ENCODE measurements around the gene BST1. TPM values are rescaled to one million over a fixed set of nuclear protein-coding genes. Genes with fewer than 3 reads are reported as not detected.
"Not testable (repeated sequence)": the region's sequence is repeated elsewhere in the genome, so short reads cannot be mapped to it uniquely, and the experiment has no call there.

The BST1 gene
- total RNA-seq, 2 donors from 2014 or later = 8.7 to 11.0 TPM

DNA sequence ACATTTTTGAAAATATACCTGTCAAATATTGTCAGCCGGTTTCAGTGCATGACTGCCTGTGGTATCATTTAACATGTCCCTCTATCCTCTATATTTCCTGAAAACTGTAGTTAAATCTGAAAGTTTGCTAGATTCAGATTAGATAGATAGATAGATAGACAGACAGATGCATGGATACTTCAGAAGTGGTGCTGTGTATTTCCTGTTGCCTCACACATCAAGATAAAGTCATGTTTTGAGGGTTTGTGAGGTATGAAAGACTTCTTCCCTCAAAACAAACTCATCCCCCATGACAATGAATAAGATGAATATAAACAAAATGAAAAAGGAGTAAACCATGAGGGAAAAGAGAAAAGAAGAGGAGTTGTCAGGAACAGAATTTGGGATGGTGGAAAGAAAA, 6.0 kb upstream of the BST1 start:
- ATAC-seq (no peak), DNase-seq (no peak)
- intact Hi-C loops (cut with DNase I) = no loop called here

DNA sequence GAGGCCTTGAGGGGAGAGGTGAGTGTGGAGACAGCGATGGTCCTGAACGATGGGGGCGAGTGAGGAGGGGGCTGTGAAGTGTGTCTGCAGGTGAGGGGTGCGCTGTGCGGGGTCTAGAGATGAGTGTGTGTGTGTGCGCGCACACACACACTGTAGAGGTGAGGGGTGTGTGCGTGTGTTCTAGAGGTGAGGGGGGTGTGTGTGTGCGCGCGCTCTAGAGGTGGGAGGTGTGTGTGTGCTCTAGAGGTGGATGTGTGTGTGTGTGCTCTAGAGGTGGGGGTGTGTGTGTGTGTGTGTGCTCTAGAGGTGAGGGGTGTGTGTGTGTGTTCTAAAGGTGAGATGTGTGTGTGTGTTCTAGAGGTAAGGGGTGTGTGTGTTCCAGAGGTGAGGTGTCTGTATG, 574 bp downstream of the BST1 start:
- intact Hi-C loops (cut with DNase I) = no loop called here
- DNase-seq (no peak), ATAC-seq (peak in 1 of 2 donors; percentile 26)

DNA sequence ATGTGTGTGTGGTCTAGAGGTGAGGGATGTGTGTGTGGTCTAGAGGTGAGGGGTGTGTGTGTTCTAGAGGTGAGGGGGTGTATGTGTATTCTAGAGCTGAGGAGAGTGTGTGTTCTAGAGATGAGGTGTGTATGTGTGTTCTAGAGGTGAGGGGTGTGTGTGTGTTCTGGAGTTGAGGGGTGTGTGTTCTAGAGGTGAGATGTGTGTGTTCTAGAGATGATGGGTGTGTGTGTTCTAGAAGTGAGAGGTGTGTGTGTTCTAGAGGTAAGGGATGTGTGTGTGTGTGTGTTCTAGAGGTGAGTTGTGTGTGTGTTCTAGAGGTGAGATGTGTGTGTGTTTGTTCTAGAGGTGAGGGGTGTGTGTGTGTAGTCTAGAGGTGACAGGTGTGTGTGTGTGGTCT, 1.3 kb downstream of the BST1 start:
- ATAC-seq (no peak), DNase-seq (no peak)
- intact Hi-C loops (cut with DNase I) = no loop called here

DNA sequence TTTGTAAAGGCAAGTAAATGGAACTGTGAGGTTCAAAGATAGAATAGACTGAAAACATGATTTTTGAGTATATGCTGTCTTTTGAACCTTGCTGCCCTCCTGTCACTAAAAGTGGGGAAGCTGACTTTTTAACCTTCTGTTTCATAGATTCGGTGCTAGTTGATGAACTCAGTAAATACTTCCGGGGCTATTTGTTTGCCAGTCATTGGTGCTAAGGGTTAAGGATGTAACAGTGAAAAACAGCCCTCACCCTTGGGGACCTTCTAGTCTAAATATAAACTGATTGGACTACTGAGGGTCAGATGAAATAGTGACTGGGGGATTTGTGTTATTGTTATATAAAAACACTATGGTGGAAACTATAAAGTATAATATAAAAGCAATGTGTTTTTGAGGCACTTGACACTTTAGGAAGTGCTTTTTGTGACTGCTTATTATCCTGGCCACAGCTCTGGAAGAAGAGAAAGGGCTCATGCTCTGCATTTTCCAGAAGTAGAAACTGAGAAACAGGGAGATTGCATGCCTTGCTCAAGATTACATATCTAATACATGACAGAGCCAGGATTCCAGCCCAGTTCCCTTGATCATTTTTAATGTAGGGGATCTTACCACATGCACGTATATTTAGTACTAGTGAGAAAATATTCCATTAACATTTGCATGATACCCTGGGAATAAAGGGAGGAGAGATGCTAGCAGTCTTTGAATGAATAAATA, 3.9 kb downstream of the BST1 start:
- ATAC-seq (no peak), DNase-seq (no peak)
- intact Hi-C loops (cut with DNase I) = no loop called here

DNA sequence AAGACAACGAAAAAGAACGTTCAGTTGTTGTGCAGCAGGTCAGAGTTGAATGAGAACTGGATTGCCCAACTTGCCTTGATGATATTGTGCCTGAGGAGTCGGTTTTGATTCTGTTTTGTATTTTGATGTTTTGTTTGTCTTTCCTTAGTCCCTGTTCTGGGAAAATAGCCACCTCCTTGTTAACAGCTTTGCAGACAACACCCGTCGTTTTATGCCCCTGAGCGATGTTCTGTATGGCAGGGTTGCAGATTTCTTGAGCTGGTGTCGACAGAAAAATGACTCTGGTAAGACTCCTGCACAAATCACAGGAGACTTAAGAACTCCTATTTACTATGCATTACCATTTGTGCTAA, 4.5 kb downstream of the BST1 start:
- intact Hi-C loops (cut with DNase I) = no loop called here
- DNase-seq (no peak), ATAC-seq (no peak)

DNA sequence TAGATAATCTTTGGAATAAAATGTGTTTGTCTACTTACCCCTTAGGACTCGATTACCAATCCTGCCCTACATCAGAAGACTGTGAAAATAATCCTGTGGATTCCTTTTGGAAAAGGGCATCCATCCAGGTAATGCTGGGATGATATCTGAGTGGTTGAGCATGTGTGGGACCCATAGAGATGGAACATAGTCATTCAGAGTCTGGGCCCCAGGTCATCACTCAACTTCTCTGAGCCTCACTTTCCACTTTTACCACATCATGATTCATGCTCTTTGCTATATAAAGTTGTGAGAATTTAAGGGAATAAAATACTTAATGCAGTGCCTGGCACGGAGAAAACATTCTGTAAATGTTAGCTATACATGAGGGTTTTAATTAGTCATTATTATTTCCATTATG, 8.9 kb downstream of the BST1 start:
- DNase-seq (no peak), ATAC-seq (no peak)
- intact Hi-C loops (cut with DNase I) = no loop called here

DNA sequence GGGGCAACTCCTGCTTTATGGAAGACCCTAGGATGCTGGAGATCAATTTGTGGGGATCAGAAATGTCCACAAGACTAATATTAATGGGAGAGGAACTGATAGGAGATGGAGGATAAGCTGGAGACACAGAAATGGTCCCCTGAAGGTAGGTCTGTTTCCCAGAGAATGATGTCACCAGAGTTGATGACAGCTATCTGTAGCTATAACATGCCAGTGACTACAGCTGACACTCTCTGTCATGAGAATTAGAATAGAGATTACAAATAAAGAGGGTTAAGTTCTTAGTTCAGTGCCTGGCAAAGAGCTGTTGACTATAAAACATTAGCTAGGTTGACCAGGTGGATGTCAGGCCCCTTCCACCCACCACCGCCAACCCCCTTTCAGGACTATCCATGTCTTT, 9.3 kb downstream of the BST1 start:
- intact Hi-C loops (cut with DNase I) = no loop called here
- DNase-seq = no peak
- ATAC-seq = no peak

DNA sequence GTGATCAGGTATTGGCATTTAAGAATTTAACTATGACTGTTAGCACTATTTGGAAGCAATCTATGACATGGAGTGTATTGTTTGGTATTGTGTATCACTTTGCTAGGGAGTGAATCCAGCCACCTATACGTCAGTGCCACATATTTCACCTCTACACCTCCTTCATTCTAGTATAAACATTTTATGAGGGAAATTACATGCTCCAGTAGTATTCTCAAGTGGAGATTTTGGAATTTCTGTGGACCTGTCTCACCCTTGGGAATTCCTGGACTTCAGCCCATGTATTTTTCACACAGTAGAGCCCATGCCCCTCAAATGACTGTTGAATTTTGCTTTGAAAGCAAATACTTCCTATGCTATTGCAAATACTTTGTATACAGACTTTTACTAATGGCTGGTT, 11.3 kb downstream of the BST1 start:
- DNase-seq = no peak
- intact Hi-C loops (cut with DNase I) = no loop called here
- no peak for ATAC-seq

DNA sequence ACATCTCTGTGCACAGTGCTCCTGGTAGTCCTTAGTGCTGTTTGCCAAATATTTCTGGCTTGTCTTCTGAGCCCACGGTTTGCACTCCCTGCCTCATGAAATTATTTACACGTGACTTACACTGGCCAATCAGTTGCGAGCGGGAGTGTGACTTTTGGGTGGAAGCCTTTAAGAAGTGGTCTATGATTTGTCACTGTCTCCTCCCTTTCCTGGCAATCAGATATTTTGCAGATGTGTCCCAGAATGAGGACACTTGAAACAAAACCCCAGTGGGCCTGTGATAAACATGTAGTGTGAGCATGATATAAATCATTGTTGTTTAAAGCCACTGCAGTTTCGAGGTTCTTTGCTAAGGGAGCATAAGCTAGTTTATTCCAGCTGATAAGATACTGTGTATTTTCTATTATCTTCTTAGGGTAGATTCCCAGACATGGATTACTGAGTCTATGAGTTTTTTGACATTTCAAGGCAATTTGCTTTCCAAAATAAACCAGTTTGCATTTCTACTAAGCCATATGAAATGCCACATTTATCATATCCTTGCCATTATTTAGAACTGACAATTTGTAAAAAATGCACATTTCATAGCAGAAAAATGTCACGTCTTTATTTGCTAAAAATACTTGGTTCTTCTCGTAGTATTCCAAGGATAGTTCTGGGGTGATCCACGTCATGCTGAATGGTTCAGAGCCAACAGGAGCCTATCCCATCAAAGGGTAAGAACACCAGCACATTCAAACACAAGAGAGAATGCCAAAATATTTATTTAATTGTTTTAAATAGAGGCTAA, 12.0 kb downstream of the BST1 start:
- intact Hi-C loops (cut with DNase I) = no loop called here
- ATAC-seq = peak; percentile 58 to 78
- no peak for DNase-seq

DNA sequence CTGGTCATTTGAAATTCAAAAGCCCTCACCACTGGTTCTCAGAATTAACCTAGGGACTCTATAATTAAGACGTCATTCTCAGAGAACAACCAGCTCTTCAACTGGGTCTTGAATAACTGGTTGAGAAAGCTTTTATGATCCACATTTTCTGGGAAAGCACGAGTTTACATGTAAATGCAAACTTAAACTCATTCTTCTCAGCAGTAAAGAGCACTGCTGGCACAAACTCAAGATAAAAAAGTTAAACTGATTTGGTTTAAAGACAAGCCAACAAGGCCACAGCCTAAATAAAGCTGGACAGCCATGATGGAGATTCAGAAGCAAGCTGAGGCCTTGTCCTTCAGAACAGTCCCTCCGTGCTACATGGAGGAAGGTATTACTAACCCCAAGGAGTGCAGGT, 13.2 kb downstream of the BST1 start:
- intact Hi-C loops (cut with DNase I) = no loop called here
- ATAC-seq (no peak), DNase-seq (no peak)

DNA sequence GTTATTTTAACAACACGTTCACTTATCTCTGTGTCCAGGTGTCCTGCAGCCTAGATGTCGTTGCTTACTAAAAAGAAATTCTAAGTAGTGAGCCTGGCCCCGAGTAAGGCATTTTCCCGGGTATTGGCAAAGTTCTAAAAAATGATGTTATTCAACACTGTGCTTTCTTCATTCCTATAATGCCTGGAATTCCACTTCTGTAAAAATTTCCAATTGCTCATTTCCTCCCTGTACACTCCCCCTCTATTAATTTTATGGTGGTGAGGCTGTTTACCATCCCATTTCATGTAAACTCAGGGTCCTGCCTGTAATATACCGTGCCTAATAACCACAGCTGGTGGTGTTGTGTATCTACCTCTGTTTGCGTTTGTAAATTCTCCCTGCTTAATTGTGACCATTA, 14.2 kb downstream of the BST1 start:
- intact Hi-C loops (cut with DNase I) = no loop called here

DNA sequence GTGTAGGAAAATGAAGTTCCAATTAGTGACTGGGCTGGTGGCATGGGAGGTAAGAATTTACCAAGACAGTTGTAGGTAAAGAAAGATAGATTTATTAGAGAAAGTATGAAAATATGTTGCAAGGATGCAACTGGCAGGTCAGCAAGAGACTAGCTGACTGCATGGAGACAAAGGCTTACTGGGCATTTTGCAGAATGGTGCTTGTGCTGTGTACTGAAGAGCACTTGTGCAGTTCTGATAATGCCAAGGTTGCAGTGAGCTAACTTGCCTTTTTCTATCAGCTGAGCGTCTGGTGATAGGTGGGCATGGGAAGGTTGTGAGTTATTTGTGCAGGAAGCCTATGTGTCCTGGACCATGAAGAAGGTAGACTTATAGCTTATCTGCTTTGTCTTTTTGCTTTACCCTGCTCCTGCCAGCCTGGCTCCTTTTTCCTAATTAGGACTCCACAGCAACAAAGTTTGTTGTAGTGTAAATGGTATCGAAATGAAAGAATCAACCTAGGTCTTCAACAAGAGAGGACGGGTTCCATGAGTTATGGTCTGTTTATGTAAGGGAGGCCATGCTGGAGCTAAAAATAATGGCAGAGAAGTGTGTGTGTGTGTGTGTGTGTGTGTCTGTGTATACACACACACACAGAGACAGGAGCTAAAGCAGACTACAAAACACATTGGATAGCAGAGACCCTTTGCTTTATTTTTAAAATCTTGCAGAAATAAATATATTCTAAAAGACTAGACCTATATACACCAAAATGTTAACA, 15.0 kb downstream of the BST1 start:
- intact Hi-C loops (cut with DNase I) = no loop called here

More for the DNA sequence above, 14.2 kb downstream of the BST1 start:
- ATAC-seq = no peak
- DNase-seq = no peak

DNA sequence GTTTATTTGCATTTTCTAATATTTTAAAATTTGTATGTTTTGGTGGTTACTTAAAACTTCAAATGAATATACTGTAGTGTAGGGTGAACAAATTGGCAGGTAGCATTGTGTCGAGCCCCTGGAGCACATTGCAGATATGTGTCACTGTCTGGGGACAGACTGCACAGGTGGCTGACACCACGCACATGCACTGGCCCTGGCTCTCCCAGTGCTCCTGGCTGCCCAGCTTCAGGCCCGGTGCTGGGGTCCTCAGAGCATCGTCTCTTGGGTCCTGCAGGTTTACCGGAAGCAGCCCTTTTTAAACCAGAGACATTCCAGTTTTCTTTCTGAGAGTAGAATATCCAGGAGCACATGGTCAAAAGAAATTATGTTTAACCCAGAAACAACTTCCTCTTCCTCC, 15.6 kb downstream of the BST1 start:
- ATAC-seq (no peak), DNase-seq (no peak)
- intact Hi-C loops (cut with DNase I) = no loop called here

More for the DNA sequence above, 15.0 kb downstream of the BST1 start:
- DNase-seq = no peak
- ATAC-seq = no peak

DNA sequence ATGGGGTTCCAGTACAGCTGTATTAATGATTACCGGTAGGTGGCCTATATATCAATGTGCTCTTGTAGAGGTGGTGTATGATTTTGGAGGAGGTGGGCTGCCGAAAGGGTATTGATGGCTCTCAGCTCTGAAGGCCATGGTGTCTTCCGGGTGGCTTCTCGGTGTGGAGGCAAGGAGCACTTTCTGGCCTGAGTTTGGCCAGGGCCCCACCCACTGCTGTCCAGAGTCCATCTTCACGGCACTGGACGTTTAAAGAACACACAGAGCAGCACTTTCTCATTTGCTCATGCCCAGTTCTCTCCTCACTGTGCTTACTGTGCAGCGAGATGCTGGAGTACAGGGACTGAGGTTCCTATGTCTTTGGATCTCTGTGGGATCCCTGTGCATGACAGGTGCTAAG, 16.1 kb downstream of the BST1 start:
- no peak for ATAC-seq
- no peak for DNase-seq
- intact Hi-C loops (cut with DNase I) = no loop called here

DNA sequence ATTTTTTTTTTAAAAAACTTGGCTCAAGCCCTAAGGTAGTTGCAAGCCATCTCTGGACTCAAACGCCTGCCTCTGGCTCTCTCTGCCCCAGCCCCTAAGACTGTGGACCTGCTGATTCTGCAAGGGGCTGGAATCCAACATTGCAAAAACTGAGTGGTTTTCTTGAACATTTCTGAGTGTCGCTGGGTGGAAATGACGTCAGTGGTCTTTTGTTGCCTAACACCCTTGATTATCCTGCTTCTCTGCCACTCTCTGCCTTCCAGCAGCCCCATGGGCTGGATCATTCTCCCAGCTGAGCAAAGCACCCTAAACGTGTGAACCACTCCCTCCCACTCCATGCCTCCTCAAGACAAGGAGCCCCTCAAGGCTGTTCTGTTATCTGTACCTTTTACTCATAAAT, 16.6 kb downstream of the BST1 start:
- no peak for DNase-seq
- ATAC-seq = peak in 1 of 2 donors; percentile 11
- intact Hi-C loops (cut with DNase I) = no loop called here

DNA sequence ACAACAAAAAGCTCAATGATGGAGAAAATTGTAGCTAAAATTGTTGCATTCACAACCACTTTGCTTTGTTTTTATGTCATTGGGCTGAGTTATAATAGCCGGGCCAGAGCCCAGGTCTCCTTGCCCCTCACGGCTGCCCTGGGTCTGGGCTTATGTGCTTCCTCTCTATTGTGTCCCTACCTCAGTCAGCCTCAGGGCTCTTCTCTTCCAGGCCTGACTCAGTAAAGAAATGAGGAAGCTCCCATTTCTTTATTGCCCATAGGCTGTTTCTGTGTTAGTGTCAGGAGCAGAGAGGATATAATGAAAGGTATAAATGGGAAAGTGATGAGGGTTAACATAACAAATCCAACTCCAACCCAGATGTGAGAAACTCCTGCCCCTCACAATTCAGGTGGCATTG, 18.0 kb downstream of the BST1 start:
- no peak for DNase-seq
- intact Hi-C loops (cut with DNase I) = no loop called here
- ATAC-seq = no peak

DNA sequence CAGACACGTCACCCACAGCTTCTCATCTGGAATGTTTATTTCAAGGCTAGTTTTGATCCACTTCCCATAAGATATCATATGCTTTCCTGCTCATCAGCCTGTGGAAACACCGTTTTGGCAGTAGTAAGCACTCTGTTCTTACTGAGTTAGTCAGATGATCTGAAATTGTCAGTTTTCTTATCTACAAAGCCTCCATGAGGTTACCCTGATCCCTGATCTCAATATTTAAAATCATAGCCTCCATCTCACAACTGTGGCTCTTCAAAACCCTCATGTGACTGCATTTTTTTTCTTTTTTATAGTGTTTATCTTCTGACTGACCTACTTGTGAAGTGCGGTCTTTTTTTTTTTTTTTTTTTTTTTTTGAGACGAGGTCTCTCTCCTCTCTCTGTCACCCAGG, 22.7 kb downstream of the BST1 start:
- ATAC-seq (peak in 1 of 2 donors; percentile 63), DNase-seq (no peak)
- intact Hi-C loops (cut with DNase I) = no loop called here

DNA sequence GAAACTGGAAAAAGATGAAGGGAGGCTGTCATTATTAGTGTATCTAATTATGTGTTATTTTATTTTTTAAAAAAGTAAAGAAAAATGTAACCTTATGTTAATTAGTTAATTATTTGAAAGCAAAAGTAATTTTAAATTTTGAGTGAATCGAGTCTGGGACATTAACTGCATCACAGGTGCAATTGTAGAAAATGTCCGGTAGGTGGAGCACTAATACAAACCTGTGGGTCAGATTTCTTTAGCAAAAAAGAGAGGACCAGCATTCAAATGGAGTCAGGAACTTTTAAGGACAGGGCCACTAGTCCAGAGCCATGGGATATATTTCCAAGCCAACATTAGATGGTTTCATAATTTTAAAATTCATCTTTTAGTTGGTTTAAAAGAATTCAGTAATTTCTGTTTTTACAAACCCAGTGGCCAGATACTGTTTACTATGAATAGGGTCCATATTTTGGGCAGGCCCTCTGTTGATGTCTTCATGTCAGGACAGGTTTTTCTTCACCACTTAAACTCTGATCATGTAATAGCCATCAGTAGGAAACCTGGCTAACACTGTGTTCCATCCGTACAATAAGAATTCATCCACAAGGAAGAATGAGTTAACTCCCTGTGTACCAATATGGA, 27.2 kb downstream of the BST1 start:
- DNase-seq (no peak), ATAC-seq (peak; percentile 21 to 44)
- intact Hi-C loops (cut with DNase I) = loop anchor here in 1 of 2 donors (5.0 kb wide), 1 partner anchor 227 kb away; no protein-coding TSS in a partner anchor

DNA sequence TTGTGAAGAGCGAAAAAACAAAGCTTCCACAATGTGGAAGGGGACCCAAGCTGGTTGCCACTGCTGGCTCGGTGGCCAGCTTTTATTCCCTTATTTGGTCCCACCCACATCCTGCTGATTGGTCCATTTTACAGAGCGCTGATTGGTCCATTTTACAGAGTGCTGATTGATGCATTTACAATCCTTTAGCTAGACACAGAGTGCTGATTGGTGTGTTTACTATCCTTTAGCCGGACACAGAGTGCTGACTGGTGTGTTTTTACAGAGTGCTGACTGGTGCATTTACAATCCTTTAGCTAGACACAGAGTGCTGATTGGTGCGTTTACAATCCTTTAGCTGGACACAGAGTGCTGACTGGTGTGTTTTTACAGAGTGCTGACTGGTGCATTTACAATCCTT, 30.2 kb downstream of the BST1 start:
- intact Hi-C loops (cut with DNase I) = loop anchor here in 1 of 2 donors (5.0 kb wide), 1 partner anchor 224 kb away; no protein-coding TSS in a partner anchor
- not testable (repeated sequence) for DNase-seq, ATAC-seq

DNA sequence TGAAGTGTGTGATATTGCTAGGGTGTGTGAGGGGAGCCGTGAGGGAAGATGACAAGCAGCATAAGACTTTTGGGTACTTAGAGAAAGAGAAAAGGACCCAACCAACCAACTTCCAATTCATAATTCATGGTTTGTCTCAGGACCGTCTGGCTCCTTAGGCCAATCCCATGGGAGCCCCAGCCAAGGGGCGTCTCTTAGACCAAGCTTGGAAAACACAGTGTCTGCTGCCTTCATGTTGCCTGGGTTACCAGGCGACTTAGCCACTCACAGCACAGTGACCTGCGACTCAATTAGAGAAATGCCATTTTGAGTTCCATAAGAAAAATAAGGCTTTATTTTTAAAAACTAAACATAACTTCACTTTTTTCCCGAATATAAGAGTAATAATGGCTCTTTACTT, 32.7 kb downstream of the BST1 start:
- intact Hi-C loops (cut with DNase I) = no loop called here
- DNase-seq (no peak), ATAC-seq (peak in 1 of 2 donors; percentile 50)

Data from left cardiac atrium (tissue), 4 donors.